Measurements from ENCODE around the gene ZNF574.

The ZNF574 gene

DNA sequence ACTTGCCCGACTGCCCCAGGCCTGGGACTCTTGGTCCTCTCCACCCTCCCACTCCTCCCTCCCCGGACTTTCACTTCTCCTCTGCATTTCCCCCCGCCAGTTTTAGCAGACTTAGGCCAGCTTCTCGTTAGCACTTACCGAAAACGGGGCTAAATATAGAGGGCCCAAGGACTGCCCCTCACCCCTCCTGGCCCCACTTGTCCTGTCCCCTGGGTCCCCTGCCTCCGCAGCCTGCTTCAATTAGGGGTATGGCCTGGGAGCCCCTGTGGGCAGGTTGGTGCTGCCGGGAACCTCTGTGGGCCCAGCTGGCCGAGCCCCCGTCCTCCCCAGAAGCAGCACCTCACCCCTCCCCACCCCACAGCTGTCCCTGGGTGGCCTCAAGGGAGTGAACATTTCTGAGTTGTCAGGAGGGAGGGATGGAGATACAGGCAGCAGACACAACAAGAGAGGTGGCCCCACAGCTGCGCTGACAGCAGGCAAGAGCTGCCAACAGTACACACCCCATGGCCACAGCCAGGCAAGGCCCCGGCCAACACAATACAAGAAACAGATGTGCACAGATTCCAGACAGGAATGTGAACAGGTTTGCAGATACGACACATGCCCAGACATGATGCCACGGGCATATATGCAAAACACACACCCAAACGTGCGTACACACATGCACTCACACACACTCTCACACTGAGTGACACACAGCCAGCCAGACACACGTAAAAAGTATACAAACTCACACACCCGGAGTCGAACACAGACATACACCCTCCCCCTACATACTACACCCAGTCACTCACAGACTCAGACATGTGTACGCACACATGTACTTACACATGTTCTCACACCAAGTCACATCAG lies 53.7 kb downstream of the ZNF574 start:
- Histone ChIP-seq H3K36me3 (no peaks in the 10 kb centered on the region), H3K27me3 (no peaks in the 10 kb centered on the region), H4K20me1 (no peaks in the 10 kb centered on the region), H3K4me1 (peaks cover 96% of the 10 kb centered on the region), H3K4me3 (peak overlapping the region; percentile 52), H3K9ac (peak overlapping the region; percentile 66), H3K27ac (peak overlapping the region; percentile 83), H3K9me3 (0 out of 2 replicates have a peak, but pooled peaks cover 11% of the 10 kb centered on the region), H3K4me2 (peak overlapping the region; percentile 96)
- TF ChIP-seq Cebpa-rat (IDR thresholded peaks at IDR 0.05) = no peak

DNA sequence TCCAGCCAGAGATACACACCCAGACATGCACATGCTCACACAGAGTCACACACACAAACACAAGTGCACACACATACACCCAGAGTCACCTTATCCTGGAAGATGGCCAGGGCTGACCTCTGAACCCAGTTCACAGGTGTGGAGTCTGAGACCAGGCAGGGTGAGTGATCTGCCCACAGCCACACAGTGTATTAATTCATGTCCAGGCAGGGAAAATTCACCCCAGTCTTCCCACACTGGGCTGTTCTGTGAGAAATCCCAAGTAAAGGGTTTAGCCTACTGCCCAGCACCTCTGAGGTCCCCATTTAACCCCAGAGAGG lies 54.2 kb downstream of the ZNF574 start:
- Histone ChIP-seq H3K27me3 (no peaks in the 10 kb centered on the region), H3K27ac (peak overlapping the region; percentile 83), H4K20me1 (no peaks in the 10 kb centered on the region), H3K4me1 (peaks cover 100% of the 10 kb centered on the region), H3K4me2 (peak overlapping the region; percentile 96), H3K4me3 (peak overlapping the region; percentile 52), H3K9ac (peak overlapping the region; percentile 66), H3K36me3 (no peaks in the 10 kb centered on the region), H3K9me3 (0 out of 2 replicates have a peak, but pooled peaks cover 5% of the 10 kb centered on the region)
- TF ChIP-seq Cebpa-rat (IDR thresholded peaks at IDR 0.05) = no peak
